Ovary (tissue), 9 donors: Measurements from ENCODE around the gene GPC6. TPM values are rescaled to one million over a fixed set of nuclear protein-coding genes. Genes with fewer than 3 reads are reported as not detected.
A peak's percentile ranks its signal among the peaks of the same experiment; 100 is the strongest.
"Not testable (repeated sequence)": the region's sequence is repeated elsewhere in the genome, so short reads cannot be mapped to it uniquely, and the experiment has no call there.

Experiments
- DNase-seq, 5 donors: peaks; one replicate each; pipeline ENCODE4 v3.0.0-alpha.2; 2019 to 2020
- H3K27ac ChIP-seq, 2 donors: fragments of 200-600 bp; one replicate each; pipeline versions ENCODE4 v1.5.1 to v1.8.0; 2019 to 2022
- H3K27me3 ChIP-seq: fragments of 200-600 bp; one replicate; pipeline ENCODE4 v1.8.0; 2022
- H3K36me3 ChIP-seq: fragments of 200-600 bp; sonication (generic); one replicate; pipeline ENCODE4 v1.5.1; 2019
- H3K4me1 ChIP-seq: one replicate; pipeline ENCODE4 v1.8.1; 2013; ENCODE audit warnings: mild to moderate bottlenecking, moderate library complexity; ENCODE audit not compliant: insufficient read depth
- H3K4me3 ChIP-seq: fragments of 200-600 bp; sonication (generic); one replicate; pipeline ENCODE4 v1.5.1; 2017
- H3K9me3 ChIP-seq, 2 donors: fragments of 200-600 bp in 1 of 2; sonication (generic) in 1 of 2; one replicate each; pipeline versions ENCODE4 v1.5.1 to v1.8.1; 2013 to 2019; ENCODE audit warnings: mild to moderate bottlenecking in 1 of 2, moderate library complexity in 1 of 2
- EP300 ChIP-seq: sonication (generic); formaldehyde crosslinking; IDR thresholded peaks from one replicate; pipeline ENCODE4 v1.6.1; 2017; ENCODE audit warnings: antibody characterized with exemption
- POLR2A ChIP-seq: fragments of 450-650 bp; IDR thresholded peaks from one replicate; pipeline ENCODE4 v1.6.1; 2017; ENCODE audit warnings: antibody characterized with exemption, mild to moderate bottlenecking, moderate library complexity
- WGBS, 3 donors: extraction: QIAGEN DNeasy Blood & Tissue Kit in 1 of 3; methylation state at CpG; one replicate each; pipeline versions ENCODE4 v1.1.5 to v1.1.7; 2013 to 2017; 5-methylcytosine and 5-hydroxymethylcytosine counted together
- intact Hi-C, 4 donors: fragments of 100-400 bp; cut with DNase I; formaldehyde crosslinking; loops; one replicate each; pipeline versions ENCODE4 v1.11.0 to v1.15.1; 2022 to 2023
- polyA plus RNA-seq, 2 donors: library from polyadenylated mRNA; stranded (reverse); fragments of 200-250 nt in 1 of 2; fragments of 350-450 nt in 1 of 2; fragmentation: Illumina TruSeq in 1 of 2; extraction: RNeasy Lipid Tissue Mini Kit (QIAGEN cat#74804) in 1 of 2; gene quantifications; one replicate each; pipeline ENCODE4 v1.2.3, GENCODE V29; 2013 to 2014
- total RNA-seq, 7 donors: library from RNA; depleted of rRNA in 2 of 7; stranded (reverse); fragments of >200 nt in 2 of 7; fragmentation: NEBNext Ultra II Directional in 3 of 7; extraction: Animal tissue kit (Norgen Biotek cat#: 25700) in 3 of 7; gene quantifications; one replicate each; pipeline versions ENCODE4 v1.1.0 to v1.2.4, GENCODE V29; 2016 to 2023
- TF ChIP-seq, protein P1 (sequence below), 3 donors: fragments of 450-650 bp in 2 of 3; fragments of 200-600 bp in 1 of 3; IDR thresholded peaks; one replicate each; pipeline versions ENCODE4 v1.5.1 to v1.8.0; 2016 to 2022; ENCODE audit warnings: antibody characterized with exemption in 3 of 3, mild to moderate bottlenecking in 1 of 3
- donor health status: DM: no; HTN: no; CAD: no; lungs with moderate emphysema.
- donor health status: DM: no; HTN: no; CAD: no.
- donor health status: Bipolar disorder and iron deficiency.
- donor health status: DM: yes; HTN: yes; CAD: no.
- donor health status: DM: no; HTN: no; CAD: no.
- donor health status: DM: yes; HTN: yes; CAD: no.

GPC6 gene
- total and polyA plus RNA-seq, 9 donors = 4.3 to 22.3 (median 17.9) TPM

DNA sequence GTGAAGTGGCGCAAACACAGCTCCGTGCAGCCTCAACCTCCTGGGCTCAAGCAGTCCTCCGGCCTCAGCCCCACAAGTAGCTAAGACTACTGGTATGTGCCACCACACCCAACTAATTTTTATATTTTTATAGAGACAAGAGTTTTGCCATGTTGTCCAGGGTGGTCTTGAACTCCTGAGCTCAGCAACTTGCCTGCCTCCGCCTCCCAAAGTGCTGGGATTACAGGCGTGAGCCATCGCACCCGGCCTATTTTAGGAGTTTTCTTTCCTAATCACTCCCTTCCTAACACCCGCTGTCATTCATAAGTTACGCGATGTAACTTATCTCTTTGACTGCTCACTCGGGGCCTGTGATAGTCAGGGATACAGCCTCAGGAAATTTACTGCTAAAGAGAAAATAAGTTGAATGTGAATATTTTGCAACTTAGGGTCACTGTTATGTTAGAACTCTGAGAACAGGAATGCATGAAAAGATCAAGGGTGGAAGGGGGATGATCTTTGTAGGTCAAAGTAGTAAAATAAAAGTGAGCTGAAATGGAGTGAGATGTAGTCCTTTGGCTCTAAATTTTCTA lies 1112.6 kb downstream of the GPC6 start:
- H3K9me3 ChIP-seq = no peaks in the 10 kb centered on the region
- no peaks in the 10 kb centered on the region for H3K36me3 ChIP-seq
- TF ChIP-seq EP300 (no peak), POLR2A (no peak)
- TF ChIP-seq, protein P1, sequence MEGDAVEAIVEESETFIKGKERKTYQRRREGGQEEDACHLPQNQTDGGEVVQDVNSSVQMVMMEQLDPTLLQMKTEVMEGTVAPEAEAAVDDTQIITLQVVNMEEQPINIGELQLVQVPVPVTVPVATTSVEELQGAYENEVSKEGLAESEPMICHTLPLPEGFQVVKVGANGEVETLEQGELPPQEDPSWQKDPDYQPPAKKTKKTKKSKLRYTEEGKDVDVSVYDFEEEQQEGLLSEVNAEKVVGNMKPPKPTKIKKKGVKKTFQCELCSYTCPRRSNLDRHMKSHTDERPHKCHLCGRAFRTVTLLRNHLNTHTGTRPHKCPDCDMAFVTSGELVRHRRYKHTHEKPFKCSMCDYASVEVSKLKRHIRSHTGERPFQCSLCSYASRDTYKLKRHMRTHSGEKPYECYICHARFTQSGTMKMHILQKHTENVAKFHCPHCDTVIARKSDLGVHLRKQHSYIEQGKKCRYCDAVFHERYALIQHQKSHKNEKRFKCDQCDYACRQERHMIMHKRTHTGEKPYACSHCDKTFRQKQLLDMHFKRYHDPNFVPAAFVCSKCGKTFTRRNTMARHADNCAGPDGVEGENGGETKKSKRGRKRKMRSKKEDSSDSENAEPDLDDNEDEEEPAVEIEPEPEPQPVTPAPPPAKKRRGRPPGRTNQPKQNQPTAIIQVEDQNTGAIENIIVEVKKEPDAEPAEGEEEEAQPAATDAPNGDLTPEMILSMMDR (IDR thresholded peaks at IDR 0.05) = no peak
- WGBS, 3 donors = 67 to 81% (median 73%) methylated on average over 11 of the region's 11 CpGs
- H3K27me3 ChIP-seq = no peaks in the 10 kb centered on the region
- H3K27ac ChIP-seq = no peak overlapping the region
- no peak overlapping the region for H3K4me3 ChIP-seq
- DNase-seq = peak in 1 of 5 donors; percentile 22
- intact Hi-C loops = no loop called here
- H3K4me1 ChIP-seq = peaks cover 3% of the 10 kb centered on the region

DNA sequence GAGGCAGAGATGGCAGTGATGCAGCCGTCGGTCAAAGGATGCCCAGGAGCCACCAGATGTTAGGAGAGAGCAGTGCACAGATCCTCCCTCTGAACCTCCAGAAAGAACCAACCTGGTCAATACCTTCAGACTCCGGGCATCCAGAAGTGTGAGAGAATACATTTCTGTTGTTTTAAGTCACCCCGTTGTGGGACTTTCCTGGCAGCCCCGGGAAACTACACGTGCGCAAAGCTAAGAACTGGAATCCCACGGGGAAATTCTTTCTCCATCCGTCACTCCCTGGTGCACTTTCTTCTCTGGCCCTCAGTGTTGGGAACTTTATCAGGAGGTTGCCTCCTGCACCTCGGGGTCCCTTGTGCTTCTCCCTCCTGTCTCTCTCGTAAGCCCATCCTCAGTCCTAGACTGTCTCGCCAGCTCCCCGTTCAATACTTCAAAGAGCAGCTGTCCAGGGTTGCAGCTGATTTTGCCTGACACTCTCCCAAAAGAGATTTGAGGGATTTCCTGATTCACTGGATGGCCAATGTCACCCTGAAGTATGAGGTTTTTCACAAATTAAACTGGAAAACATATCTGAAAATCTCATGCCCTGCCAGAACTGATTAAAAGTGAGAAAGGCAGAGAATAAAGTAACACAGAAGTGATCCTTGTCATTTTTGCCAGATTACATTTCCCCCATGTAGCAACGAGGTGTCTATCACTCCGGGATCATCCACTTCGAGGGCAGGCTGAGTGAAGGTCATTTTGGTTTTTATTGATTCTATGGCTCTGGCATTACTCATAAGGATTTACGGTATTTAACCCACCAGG lies 1116.0 kb downstream of the GPC6 start:
- Histone ChIP-seq H3K4me3 (no peak overlapping the region), H3K27ac (peak overlapping the region in 1 of 2 donors; percentile 58), H3K36me3 (no peaks in the 10 kb centered on the region), H3K4me1 (peaks cover 9% of the 10 kb centered on the region), H3K27me3 (no peaks in the 10 kb centered on the region), H3K9me3 (no peaks in the 10 kb centered on the region)
- no peak for DNase-seq
- intact Hi-C loops = no loop called here
- 54 to 74% (median 58%) methylated on average over 17 of the region's 17 CpGs for WGBS, 3 donors
- no peak for TF ChIP-seq EP300
- TF ChIP-seq, protein P1 (IDR thresholded peaks at IDR 0.05) = no peak
- TF ChIP-seq POLR2A = no peak

- 43 to 47% (median 46%) methylated on average over 7 of the region's 7 CpGs for WGBS, 3 donors
- TF ChIP-seq, protein P1 (IDR thresholded peaks at IDR 0.05) = no peak
- TF ChIP-seq EP300 (no peak), POLR2A (no peak)
- Histone ChIP-seq H3K36me3 (no peaks in the 10 kb centered on the region), H3K4me3 (no peak overlapping the region), H3K27ac (peak overlapping the region in 1 of 2 donors; percentile 58), H3K4me1 (peaks cover 9% of the 10 kb centered on the region), H3K27me3 (no peaks in the 10 kb centered on the region), H3K9me3 (no peaks in the 10 kb centered on the region)
- DNase-seq = no peak
- intact Hi-C loops = no loop called here
Observed at GRCh38 chr13:94343243-94343585, 1116.6 kb downstream of the GPC6 start.

DNA sequence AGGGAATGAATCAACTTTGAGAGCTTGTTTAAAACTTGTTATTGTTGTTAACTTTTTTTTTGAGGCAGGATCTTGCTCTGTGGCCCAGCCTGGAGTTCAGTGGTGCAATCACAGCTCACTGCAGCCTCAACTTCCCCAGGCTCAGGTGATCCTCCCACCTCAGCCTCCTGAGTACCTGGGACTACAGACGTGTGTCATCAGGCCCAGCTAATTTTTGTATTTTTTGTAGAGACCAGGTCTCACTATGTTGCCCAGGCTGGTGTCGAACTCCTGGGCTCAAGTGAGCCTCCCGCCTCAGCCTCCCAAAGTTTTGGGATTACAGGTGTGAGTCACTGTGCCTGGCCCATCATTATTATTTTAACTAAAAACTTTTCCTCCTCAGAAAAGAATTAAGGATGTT lies 1117.1 kb downstream of the GPC6 start:
- DNase-seq, H3K36me3 ChIP-seq, intact Hi-C loops, H3K4me3 ChIP-seq, H3K4me1 ChIP-seq, H3K9me3 ChIP-seq, H3K27me3 ChIP-seq: not testable (repeated sequence)
- WGBS, 3 donors = 89 to 90% (median 89%) methylated on average over 3 of the region's 3 CpGs
- H3K27ac ChIP-seq = peak overlapping the region in 1 of 2 donors; percentile 58
